Stimulated activated CD4-positive, alpha-beta T cell treated with anti-CD3 and anti-CD28 coated beads, Interleukin-12 subunit alpha, Interleukin-12 subunit beta, amount 100 ng/mL, for 4 hours (primary cell): Measurements from ENCODE around the gene GPER1.
"Not testable (repeated sequence)": the region's sequence is repeated elsewhere in the genome, so short reads cannot be mapped to it uniquely, and the experiment has no call there.

Source experiments
- DNase-seq: peaks from one replicate; pipeline ENCODE4 v3.0.0-alpha.2; 2020

The GPER1 gene

DNA sequence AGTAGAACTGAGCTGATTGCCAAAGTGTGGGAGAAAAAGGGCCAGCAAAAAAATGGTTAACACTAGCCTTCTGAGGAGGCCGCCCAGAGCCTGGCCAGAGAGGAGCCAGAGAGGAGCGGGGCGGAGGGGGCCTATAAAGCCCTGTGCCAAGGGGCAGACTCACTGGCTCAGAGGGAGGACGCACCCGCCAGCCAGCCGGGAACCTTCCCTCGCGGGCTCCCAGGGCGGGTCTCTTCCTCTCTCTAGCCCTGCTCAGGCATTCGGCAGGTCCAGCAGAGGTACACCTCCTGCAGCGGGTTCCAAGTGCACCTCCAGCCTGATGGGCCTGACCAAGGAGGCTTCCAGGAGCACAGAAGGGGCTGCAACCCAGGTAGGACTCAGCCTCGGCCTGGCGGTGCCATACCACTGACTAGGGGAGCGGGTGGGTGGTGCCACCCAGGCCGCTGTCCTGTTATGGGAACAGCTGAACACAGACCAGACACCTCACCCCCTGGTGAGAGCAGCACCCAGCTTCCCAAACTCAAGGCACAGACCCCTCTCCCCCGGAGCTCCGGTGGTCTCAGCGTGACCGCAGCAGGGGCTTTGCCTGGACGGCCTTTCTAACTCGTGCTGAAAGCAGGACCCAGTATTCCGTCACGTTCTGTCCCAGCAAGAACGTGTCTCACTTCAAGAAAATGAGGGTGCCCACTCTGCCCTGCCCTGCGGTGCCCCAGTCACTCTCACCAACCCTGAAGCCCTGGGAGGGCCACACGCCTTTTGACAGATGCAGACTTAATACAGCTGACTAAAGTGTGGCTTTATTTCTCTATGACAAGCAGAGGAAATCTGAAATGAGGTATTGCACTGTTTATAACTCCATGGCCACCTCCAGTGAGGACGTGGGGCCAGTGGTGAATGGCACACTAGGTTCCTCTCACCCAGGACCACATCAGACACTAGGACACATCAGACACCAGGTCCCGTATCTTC is at the start of gene GPER1:
Gene GPER1 (plus strand): TSS at position 162 of the 969 bp plus-strand sequence. CDS start 3,616 bp downstream, outside the sequence.
- no peak for DNase-seq

DNA sequence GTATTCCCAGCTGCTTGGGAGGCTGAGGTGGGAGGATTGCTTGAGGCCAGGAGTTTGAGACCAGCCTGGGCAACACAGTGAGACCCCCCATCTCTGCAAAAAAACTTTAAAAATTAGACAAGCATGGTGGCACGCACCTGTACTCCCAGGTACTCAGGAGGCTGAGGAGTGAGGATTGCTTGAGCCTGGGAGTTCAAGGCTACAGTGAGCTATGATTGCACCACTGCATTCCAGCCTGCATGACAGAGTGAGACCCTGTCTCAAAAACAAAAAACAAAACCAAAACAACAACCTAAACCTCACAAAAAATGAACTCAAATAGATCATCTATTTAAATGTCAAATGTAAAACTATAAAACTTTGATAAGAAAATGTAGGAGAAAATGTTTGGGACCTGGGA is 47.7 kb upstream of the GPER1 start:
- not testable (repeated sequence) for DNase-seq

DNA sequence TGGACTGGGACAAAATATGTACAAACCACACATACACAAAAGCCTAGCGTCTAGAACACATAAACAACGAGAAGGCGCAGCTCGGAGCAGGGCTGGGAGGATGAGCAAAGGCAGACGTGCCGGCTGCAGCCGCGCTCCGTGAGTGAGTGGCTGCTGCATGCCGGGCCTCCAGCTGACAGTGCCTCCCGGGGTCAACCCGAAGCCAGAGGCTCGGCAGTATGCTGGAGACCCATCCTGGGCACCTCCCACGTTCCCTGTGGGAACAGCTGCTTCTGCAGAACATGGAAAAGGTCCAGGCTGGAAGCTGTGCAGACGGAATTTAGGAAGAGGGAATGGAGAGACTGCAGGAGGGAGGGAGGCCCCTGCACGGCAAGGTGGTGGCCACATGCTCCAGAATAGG is 47.1 kb upstream of the GPER1 start:
- DNase-seq: no peak

DNA sequence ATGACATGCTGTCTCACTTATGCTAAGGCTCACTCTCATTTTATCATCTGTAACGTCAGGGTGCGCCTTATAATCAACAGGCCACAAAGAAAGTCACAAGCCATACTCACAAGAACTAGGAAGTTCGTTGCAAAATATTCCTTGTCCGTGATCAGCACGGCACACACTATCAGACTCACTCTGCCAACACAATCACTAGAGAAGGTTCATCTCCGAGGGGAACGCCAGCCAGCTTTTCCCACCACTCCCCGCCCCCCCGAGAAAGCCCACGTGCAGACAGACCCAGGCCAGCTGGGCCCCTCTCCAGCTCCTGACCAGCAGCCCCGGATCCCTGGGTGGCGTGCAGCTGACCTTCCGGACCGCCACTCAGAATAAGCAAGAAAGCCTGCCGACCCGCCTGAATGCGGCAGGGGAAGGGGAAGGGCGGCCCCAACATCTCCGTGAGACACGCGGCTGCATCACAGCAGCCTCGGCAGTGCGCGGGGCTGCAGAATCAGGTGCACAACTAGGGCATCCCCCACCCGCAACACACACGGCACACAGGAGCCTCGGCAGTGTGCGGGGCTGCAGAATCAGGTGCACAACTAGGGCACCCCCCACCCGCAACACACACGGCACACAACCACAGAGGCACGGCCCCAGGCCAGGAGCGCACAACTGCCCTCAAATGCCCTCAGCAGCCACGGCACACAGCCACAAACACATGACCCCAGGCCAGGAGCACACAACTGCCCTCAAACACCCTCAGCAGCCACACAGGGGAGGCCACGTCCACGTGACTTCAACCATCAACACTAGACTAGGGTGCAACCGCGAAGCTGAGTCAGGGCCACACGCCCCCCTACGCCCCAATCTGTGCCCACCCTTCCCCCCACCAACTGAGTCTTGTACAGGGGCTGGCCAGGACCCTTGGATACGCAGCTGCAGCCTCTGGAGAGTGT is 46.1 kb upstream of the GPER1 start:
- DNase-seq: no peak

DNA sequence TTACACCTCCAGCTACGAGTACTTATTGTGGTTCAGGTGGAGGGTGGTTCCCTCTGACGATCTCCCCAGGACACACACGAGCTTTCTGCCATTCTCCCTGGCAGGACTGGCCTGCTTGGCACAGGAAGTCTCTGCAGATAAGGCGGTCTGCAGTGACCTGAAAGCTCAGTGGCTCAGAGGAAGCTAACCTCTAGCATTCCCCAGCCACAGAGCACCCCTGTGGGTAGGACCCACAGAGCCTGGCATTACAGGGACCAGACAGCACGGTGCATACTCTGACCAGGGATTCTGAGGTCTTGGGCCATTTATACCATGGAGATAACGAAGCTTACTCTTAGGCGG is 45.5 kb upstream of the GPER1 start:
- DNase-seq: no peak

DNA sequence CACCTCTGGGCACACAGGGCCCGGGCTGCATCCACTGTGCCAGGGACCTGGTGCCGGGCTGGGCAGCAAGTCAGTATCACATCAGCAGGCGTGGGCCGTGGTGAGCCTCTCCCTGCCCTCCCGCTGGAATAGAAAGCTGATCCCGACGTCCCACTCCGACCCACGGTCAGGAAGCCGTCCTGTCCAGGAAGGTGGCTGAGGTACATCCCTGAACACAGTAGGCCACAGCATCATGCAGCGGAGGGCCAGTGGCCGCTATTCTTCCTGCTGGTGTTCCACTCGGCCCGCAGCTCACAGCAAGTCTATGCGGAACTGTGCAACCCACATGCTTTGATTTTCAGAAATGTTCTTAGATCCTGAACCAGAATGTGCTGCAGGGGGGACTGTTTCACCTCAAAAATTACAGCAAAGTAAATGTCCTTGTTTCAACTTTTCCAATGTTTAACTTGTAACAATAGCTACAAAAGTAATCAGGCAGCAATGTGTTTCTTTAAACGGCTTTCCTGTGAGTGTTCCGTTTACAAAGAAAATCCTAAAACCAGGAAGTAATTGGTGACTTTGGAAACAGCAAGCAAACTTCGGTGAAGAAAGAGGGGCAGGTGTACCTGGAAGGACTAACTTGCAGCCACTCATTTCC is 44.2 kb upstream of the GPER1 start:
- no peak for DNase-seq

DNA sequence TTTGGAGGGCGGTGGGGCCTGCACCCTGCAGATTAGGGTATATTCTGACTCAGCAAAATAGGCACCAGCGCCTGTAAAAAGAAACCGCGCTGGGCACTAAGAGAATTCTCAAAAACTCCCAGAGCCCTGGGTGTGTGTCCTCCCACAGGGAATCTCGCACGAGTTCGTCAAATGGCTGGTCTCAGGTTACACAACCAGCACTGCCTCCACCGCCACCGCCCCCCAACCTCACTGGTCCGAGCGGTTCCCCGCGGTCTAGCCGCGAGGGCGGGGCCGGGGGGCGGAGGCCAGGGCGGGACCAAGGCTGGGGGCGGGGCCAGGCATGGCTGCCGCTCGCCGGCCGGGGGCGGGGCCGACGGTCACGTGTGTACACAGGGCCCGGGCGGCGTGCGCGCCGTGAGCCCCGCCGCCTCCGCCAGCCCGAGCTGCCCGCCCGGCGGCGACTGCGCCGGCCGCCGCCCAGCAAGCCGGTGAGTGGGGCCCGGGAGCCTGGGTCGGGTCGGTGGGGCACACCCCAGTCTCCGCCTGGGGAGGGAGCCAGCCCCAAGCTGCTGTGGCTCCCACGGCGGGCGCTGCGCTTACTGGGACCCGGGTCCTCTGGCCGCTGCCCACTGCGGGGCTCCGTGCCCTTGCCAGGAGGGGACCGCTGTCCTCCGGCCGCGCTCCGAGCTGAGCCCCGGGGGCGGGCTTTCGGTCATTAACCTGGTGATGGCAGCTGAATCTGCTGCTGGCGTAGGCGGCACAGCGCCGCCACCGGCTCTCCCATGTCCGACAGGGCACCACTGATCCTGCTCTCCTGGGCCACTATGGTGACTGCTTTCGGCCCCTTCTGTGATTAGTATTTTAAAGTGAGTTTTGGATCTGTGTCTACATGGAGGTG is 43.5 kb upstream of the GPER1 start, which contains the start of gene GPR146:
Gene GPR146 (plus strand): TSS at position 358 of the 880 bp plus-strand sequence. CDS start 12,970 bp downstream, outside the sequence.
- DNase-seq: peak; percentile 96

DNA sequence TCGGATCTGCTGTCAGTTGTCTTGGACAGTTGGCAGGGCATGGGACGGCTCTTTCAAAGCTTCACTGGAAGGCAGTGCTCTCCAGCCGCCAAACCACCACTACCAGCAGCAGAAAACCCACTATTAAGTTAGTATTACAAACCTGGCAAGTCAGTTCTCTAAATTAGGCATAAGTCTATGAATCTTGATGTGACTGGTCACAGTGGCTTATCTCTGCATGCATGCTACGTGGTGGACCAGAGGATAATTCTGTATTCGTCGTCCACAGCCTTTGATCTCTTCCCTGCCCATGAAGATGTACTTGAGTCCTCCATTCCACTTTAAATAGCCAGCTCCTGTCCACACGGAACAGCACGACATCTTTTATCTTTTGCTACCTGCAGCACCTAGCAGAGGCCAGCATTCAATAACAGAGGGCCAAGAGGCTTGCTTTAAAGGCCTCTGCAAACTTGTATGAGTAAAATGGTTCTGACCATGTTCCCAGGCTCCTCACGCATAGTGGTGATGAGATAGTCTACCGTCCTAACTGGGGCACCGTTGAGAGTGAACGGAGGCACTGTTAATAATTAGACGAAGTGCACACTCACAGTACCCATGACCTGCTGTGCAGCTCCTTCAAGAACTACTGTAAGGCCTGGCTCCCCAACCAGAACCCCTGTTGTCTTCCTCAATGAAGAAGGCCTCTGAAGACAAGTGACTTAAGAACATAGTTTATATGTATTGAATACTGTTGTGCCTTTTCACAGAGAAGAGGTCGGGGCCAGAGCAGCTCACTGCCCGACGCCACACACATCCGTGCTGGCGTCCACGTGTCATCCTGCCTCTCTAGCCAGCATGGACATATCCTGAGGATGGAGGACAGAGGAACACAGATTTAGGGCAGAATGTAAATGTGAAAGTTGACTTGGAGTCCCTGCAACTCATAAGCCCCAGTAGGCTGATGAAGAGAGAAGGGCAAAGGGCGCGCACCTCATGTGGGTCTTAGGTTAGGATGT is 42.5 kb upstream of the GPER1 start:
- DNase-seq: no peak

DNA sequence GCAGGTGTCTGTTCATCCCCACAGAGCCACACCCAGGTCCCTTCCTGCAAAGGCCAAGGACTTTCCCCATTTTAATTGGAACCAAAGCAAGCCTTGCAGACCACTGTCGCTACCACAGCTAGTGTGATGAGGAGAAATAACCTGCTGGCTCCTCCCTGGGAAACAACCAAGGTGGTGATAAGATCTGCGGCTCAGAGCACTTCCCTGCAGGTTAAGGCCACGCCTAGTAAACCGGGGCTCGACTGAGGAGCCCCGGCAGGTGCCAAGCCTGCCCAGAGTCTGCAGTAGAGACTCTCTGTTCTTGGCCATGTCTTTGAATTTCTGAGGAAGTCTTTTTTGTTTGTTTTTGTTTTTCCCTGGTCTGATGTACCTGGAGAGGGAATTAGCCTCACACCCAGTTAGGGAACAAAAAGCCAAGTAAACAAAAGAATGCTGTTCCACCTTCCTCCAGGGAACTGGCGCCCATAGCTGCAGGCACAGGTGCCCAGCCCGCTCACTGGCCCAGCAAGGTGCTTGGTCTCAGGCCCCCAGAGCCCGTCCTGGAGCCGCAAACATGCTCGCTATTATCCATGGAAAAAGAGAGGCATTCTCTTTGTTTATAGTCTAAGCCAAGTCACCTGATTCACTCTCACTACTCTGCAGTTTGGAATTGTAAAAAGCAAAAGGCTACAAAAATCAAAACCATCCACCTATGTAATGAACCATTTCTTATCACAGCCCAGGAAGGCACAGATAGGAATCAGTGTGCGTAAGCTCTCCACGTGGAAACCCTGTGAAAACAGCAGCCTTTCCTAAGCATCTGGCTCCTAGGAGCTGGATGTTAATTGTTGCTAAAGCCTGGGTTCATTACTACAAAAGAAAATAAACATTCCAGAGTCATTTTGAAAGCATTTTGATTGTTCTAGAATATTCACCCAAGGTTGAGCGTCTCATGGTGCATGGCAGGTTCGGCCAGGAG is 40.9 kb upstream of the GPER1 start:
- no peak for DNase-seq

DNA sequence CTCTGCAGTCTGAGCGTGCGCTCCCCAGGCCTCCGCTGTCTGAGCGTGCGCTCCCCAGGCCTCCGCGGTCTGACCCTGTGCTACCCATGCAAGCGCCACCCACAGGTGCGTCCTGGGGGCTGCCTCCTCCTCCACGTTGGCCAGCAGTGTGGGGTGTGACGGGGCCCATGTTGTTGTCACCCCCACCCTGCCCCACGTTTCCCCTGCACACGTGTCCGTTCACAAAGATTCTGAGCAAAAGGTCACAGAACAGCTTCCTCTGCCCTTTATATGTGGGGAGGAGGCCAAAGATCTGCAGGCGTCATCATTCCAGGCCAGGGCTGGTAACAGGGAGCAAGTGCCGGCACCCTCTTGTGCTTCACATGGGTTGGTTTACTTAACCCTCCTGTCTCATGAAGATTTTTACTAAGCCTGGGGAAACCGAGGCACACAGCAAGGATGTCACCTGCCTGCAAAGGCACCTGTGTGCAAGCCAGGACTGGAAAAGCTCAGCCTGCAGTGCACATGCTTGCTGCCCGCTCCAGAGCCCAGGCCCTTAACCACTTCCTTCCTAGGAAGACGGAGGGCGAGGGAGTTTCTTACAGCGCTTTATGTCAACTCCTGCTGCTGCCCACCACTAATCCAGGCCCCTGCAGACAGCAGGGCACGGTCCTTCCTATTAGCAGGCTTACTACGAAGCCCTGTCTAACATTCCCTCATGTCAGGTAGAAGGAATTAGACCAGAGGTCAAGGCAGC is 38.7 kb upstream of the GPER1 start:
- DNase-seq: no peak

DNA sequence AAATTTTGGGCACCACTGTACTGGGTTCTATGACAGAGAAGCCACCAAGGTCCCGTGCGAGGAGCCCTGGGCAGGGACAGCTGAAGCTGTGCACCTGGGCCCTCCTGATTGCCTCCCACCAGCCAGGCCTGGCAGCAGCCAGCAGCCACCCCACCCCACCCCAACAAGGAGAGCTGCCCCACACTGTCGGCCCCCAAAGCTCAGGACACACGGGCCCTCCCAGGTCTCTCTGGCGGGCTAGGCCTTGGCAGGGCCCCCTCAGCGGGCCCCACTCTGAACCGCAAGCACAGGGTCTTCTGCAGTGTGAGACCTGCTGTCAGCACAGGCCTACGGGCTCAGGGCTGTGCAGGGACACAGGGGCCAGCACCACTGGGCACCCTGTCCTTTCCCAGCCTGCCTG is 38.1 kb upstream of the GPER1 start:
- DNase-seq: no peak

DNA sequence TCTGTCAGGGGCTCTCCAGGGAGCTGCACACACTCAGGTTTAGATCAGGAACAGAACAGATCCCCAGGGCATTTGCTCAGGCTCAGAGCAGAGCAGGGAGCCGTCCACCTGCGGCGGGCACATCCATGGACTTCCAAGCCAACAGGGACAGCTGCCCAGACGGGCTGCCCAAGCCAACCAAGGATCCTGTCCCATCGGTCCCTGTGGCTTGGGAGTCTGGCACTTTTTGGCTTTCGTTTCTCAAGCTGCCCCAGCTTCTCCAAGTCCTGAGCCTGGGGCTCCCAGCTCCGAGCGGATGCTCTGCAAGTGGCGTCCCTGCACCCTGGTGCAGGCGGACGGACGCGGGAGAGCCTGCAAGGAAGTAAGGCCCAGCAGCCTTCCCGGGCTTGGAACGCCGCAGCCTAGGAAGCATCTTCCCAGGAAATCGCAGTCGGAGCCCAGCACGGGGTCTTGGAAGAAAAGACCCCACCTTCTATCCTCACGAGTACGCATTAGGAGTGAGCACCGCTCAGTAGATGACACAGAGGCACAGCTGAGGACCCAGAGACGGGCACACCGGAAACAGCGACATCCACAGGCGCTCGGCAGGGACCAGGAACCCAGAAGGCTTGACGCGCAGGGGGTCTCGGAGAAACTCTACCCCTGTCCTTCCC is 37.5 kb upstream of the GPER1 start:
- no peak for DNase-seq

DNA sequence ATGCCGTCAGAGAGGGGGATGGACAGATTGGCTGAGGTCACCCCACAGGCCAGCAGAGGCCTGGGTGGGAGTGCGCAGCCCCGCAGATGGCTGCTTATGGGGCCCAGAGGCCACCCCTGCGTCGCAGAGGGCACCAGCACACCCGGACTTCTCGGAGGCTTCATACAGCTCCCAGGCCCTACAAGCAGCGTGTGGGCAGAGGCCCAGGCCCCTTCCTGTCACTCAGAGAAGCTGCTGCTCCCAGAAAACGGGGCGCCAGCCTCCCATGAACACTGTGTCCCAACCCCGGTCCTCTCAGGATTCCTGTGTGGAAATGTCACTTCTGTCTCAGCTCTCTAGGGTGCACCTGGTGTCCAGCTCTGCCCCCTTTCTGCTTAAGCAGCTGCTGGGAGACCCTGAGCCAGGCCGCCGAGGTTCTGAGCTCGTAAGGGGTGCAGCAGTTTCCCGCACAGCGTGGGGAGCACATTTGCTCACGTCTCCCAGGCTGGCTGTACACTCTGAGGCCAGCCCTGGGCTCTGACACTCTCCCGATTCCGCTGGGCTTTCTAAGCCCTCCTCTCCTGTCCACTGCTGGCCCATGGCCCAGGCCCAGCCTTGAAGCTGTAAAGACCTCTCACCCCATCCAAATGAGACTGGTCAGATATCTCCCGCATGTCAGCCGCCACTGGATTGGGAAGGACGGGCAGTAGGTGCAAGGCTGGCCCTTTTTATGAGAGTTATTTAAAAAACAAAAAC is 36.8 kb upstream of the GPER1 start:
- DNase-seq: no peak

DNA sequence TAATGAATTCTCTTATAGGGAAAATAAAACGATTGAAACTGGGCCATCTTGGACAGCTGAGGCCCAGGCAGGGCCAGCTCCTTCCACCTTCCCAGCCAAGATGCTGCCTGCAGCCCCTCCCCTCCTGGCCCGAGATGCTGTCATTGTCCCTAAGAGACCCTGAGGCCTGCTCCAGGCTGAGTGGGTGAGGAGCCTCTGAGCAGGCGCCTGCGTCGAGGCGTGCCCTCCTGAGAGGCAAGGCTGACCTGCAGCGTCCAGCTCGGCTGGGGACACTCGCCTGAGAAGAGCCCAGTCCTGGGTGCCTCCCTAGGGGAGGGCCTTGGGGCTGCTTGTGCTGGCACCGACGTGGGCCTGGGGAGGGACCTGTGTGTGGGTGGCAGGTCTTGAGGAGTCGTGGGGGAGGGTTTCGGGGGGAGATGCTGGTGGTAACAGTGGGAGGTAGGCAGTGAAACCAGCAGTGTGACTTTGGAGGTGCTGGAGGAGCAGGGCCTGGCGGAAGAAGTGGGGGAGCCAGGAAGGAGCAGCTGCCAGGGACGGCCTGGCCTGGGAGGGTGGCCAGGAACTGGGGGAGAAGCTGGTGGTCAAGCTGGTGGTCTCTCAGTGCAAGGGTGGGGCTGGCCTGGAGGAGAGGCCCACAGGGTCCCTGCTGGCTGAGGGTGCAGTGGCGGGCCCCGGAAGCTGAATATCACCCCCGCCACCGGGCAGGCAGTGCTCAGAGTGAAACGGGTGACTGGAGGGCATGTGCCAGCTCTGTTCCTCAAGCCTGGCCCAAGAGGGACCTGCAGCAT is 35.7 kb upstream of the GPER1 start:
- no peak for DNase-seq

DNA sequence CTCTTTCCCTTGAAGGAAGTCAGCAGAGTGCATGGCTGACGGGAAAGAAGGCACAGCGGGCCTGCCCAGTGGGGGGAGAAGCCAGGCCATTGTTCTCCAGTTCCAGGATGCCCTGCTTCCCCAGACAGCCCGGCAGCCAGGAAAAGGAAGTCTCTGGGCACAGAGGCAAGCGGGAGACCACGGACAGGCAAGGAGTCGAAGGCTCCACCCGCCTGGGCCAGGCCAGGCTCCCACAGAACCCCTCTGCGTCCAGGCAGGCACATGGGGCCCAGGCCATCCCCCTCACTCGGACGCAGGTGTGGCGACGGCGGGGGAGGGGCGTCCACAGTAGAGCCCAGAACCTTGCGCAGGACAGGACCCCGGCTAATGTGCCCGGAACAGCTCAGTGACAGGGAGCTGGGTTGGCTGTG is 34.9 kb upstream of the GPER1 start:
- DNase-seq: no peak

DNA sequence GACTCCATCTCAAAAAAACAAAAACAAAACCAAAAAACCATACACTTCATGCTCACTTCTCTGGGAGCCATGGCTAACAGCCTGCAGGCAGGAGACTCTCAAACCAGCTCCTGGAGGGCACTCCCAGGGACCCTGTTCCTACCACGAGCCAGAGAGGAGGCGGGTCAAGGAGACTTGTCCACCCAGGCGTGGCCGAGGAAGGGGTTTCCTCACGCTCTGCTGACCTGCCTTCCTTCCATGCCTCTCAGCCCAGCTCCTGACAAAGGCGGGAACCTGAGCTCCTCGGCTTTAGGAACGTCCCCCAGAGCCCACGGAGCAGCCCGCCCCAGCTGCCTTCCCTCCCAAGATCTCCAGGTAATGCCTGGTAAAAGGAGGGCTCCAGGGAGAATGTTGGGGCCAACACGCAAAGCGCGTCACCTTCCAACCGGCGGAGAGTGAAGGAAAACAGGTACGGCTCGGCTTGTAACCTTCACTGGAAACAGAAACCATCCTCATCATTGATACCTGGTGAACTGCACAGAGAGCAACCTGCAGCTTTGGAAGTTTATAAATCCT is 34.0 kb upstream of the GPER1 start:
- no peak for DNase-seq
